Activated T-cell treated with anti-CD3 and anti-CD28 coated beads, Interleukin-2, amount 50 U/mL, for 24 hours (primary cell): ENCODE results near the gene CDC42SE2.
A peak's percentile ranks its signal among the peaks of the same experiment; 100 is the strongest.
"Not testable (repeated sequence)": the region's sequence is repeated elsewhere in the genome, so short reads cannot be mapped to it uniquely, and the experiment has no call there.

Experiments used
- DNase-seq: peaks from one replicate; pipeline ENCODE4 v3.0.0-alpha.2; 2020
- H3K27ac Mint-ChIP-seq: 2 replicates; pipeline ENCODE4 v1.8.0; 2020; ENCODE audit warnings: mild to moderate bottlenecking, mixed read lengths
- H3K27me3 Mint-ChIP-seq: 2 replicates; pipeline ENCODE4 v1.8.0; 2020; ENCODE audit warnings: mixed read lengths
- H3K36me3 Mint-ChIP-seq: 2 replicates; pipeline ENCODE4 v1.8.0; 2020; ENCODE audit warnings: low read depth, mixed read lengths
- H3K4me1 Mint-ChIP-seq: 2 replicates; pipeline ENCODE4 v1.8.0; 2020; ENCODE audit warnings: low read depth, mixed read lengths
- H3K4me3 Mint-ChIP-seq: 2 replicates; pipeline ENCODE4 v1.8.0; 2020; ENCODE audit warnings: mild to moderate bottlenecking, moderate library complexity, mixed read lengths
- H3K9me3 Mint-ChIP-seq: 2 replicates; pipeline ENCODE4 v1.8.0; 2020; ENCODE audit warnings: mixed read lengths

The CDC42SE2 gene

GRCh38 chr5:131278741-131279124, 14.9 kb downstream of the CDC42SE2 start:
- DNase-seq, H3K9me3 Mint-ChIP-seq, H3K27me3 Mint-ChIP-seq: not testable (repeated sequence)
- peak overlapping the region; percentile 93 for H3K27ac Mint-ChIP-seq
- H3K4me1 Mint-ChIP-seq, result peaks cover 93% of the 10 kb centered on the region
- H3K4me3 Mint-ChIP-seq, result peak overlapping the region; percentile 45
- peaks cover 57% of the 10 kb centered on the region for H3K36me3 Mint-ChIP-seq

DNA sequence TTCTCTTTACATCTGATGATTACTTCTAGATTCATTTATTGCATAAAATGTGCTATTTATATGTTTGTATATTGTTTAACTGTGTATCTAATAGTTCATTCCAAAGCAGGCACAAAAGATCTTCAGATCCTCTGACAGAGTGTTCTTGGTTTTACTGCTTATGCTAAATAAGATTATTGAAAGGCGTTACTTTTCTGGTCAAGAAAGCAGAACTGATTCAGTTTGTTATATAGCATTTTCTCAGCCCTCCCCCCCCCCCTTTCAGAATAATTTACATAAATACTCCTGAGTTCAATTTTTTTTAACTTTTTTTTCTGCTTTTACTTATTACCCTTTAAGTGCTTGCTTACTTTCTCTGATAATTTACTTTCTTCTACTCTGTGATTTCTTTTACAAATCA, 15.4 kb downstream of the CDC42SE2 start:
- H3K4me1 Mint-ChIP-seq, result peaks cover 92% of the 10 kb centered on the region
- DNase-seq, result no peak
- H3K27me3 Mint-ChIP-seq, result no peaks in the 10 kb centered on the region
- H3K27ac Mint-ChIP-seq, result peak overlapping the region; percentile 93
- peak overlapping the region; percentile 72 for H3K4me3 Mint-ChIP-seq
- H3K9me3 Mint-ChIP-seq, result no peaks in the 10 kb centered on the region
- H3K36me3 Mint-ChIP-seq, result peaks cover 57% of the 10 kb centered on the region

DNA sequence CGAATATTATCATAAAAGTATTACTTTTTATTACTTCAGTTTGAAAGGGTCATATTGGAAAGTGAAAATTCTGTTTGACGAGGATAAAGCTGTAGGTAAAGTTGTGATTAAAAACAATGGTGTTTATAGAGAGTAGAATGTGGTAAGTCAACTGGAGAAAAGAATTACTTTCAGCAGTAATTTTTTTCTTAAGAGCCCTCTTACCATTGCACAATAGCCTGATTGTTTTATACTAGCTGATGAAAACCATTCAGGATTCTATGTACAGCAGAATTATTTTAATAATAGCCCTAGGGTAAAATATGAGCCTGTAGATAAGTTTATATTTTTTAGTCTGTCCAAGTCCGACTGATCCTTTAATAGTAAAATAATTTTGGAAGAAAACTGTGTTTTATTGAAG, 16.6 kb downstream of the CDC42SE2 start:
- H3K4me3 Mint-ChIP-seq, result peak overlapping the region; percentile 72
- H3K4me1 Mint-ChIP-seq, result peaks cover 92% of the 10 kb centered on the region
- no peaks in the 10 kb centered on the region for H3K9me3 Mint-ChIP-seq
- peaks cover 61% of the 10 kb centered on the region for H3K36me3 Mint-ChIP-seq
- no peak for DNase-seq
- H3K27me3 Mint-ChIP-seq, result no peaks in the 10 kb centered on the region
- H3K27ac Mint-ChIP-seq, result peak overlapping the region; percentile 93

DNA sequence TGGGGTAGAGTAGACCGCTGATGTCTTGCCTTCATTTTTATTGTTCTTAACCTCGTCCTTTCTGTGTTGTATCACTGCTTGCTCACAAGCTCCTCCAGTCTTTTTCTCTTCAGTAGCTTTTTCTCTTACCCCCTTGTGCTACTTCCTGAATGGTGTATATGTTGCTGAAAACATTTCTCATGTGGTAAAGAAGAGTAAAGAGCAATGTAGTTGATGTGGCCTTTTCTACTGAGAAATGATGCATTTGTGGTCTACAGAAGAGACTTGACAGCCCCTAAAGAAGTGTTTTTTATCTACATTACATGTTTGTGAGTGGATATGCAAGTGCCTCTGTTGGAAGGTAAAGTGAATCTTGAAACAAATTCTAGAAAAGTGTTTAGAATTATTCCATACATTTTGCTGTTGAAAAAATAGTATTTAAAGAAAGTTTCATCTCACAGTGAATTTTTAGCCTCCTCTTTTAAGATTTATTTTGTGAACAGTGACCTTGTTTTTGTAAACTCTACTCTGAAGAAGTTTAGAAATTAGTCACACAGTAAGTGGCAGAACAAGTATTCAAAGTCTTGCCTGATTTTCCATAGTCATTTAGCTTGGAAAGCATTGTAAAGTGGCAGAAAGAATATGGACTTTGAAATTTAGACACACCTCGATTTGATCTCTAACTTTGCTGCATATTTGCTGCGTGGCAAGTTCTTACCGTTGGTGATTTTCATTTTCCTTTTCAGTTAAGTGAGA, 17.4 kb downstream of the CDC42SE2 start:
- H3K9me3 Mint-ChIP-seq, result no peaks in the 10 kb centered on the region
- H3K27me3 Mint-ChIP-seq, result no peaks in the 10 kb centered on the region
- H3K36me3 Mint-ChIP-seq, result peaks cover 67% of the 10 kb centered on the region
- H3K4me3 Mint-ChIP-seq, result peak overlapping the region; percentile 72
- H3K4me1 Mint-ChIP-seq, result peaks cover 93% of the 10 kb centered on the region
- H3K27ac Mint-ChIP-seq, result peak overlapping the region; percentile 93
- no peak for DNase-seq

DNA sequence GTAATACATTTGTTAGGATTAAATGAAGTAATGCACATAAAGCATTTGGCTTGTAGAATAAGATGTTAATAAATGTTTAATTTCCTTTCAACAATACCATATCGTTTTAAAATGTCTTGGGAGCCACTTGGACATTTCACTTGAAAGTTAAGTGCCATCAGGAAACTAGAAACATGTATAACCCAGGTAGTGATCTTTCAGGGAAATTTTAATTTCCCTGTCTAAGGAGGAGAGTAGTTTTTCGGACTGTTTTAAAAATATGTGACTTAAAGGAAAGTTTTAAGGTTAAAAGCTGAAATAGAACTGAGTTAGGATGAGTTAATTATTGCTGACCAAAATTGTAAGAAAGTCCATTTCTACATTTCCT, 18.0 kb downstream of the CDC42SE2 start:
- peak overlapping the region; percentile 93 for H3K27ac Mint-ChIP-seq
- H3K4me3 Mint-ChIP-seq, result peak overlapping the region; percentile 72
- no peak for DNase-seq
- H3K27me3 Mint-ChIP-seq, result no peaks in the 10 kb centered on the region
- H3K36me3 Mint-ChIP-seq, result peaks cover 66% of the 10 kb centered on the region
- H3K4me1 Mint-ChIP-seq, result peaks cover 93% of the 10 kb centered on the region
- H3K9me3 Mint-ChIP-seq, result no peaks in the 10 kb centered on the region

DNA sequence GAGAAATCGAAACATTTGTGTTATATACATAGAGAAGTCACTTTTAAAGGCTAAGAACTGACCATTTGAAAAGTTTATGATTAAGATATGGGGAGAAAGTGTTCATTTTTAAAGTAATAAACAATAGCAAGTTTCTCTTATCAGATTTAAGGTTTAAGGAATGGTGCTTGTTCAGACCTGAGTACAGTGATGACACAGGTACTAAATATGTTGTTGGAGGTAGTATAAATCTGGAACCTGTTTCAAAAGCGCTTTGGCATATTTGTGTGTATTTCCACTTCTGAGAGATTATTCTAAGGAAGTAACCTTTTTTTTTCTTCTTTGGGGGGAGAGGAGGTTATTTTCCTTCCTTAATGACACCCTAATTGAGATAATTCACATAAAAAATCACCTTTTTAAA, 18.4 kb downstream of the CDC42SE2 start:
- no peak for DNase-seq
- Mint-ChIP-seq H3K4me3 (peak overlapping the region; percentile 72), H3K36me3 (peaks cover 64% of the 10 kb centered on the region), H3K9me3 (no peaks in the 10 kb centered on the region), H3K27ac (peak overlapping the region; percentile 93), H3K27me3 (no peaks in the 10 kb centered on the region), H3K4me1 (peaks cover 91% of the 10 kb centered on the region)

DNA sequence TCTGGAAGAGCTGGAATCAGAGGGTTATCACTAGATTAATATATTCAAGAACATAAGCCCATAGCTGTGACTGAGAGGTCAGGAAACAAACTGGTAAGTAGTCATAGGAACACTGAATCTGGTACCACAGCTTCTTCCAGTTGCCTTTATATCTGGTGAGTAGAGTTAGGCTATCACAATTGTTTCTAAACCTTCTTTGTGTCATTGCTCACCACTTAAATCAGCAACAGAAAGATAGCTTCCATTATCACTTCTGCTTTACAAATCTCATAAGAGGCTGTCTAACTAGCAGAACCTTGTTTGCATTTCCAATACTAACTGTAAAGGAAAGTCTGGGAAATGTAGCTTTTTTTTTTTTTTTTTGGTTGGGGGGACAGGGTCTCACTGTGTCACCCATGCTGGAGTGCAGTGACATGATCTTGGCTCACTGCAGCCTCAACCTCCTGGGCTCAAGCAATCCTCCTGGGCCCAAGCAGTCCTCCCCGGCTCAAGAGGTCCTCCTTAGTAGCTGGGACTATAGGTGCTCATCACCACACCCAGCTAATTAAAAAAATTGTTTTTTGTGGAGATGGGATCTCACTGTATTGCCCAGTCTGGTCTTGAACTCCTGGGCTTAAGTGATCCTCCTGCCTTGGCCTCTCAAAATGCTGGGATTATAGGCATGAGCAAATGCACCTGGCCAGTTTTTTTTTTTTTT, 22.0 kb downstream of the CDC42SE2 start:
- H3K4me3 Mint-ChIP-seq, result no peak overlapping the region
- DNase-seq, result no peak
- no peaks in the 10 kb centered on the region for H3K27me3 Mint-ChIP-seq
- H3K36me3 Mint-ChIP-seq, result peaks cover 66% of the 10 kb centered on the region
- peak overlapping the region; percentile 92 for H3K27ac Mint-ChIP-seq
- H3K4me1 Mint-ChIP-seq, result peaks cover 85% of the 10 kb centered on the region
- no peaks in the 10 kb centered on the region for H3K9me3 Mint-ChIP-seq

DNA sequence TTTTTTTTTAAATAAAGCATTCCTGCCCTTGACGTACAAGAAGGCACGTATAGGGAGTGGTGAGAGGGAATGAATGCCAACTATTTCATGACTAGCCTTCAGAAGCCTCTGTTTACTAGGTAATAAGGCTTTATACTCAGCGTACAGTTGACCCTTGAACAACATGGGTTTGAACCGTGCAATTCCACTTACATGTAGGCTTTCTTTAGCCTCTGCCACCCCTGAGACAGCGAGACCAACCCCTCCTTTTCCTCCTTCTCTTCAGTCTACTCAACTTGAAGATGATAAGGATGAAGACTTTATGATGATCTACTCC, 22.5 kb downstream of the CDC42SE2 start:
- Mint-ChIP-seq H3K36me3 (peaks cover 69% of the 10 kb centered on the region), H3K27me3 (no peaks in the 10 kb centered on the region), H3K4me3 (no peak overlapping the region), H3K9me3 (no peaks in the 10 kb centered on the region), H3K4me1 (peaks cover 81% of the 10 kb centered on the region), H3K27ac (peak overlapping the region; percentile 81)
- no peak for DNase-seq

- peaks cover 64% of the 10 kb centered on the region for H3K36me3 Mint-ChIP-seq
- peak overlapping the region; percentile 96 for H3K27ac Mint-ChIP-seq
- H3K9me3 Mint-ChIP-seq, result no peaks in the 10 kb centered on the region
- DNase-seq, result no peak
- no peaks in the 10 kb centered on the region for H3K27me3 Mint-ChIP-seq
- H3K4me3 Mint-ChIP-seq, result peak overlapping the region; percentile 72
- peaks cover 71% of the 10 kb centered on the region for H3K4me1 Mint-ChIP-seq
These were observed 24.5 kb downstream of the CDC42SE2 start for GRCh38 chr5:131288328-131288727.

GRCh38 chr5:131289738-131290137, 25.9 kb downstream of the CDC42SE2 start:
- Mint-ChIP-seq H3K9me3 (no peaks in the 10 kb centered on the region), H3K27me3 (no peaks in the 10 kb centered on the region), H3K36me3 (peaks cover 67% of the 10 kb centered on the region), H3K27ac (peak overlapping the region; percentile 96), H3K4me1 (peaks cover 69% of the 10 kb centered on the region), H3K4me3 (peak overlapping the region; percentile 72)
- DNase-seq, result no peak

DNA sequence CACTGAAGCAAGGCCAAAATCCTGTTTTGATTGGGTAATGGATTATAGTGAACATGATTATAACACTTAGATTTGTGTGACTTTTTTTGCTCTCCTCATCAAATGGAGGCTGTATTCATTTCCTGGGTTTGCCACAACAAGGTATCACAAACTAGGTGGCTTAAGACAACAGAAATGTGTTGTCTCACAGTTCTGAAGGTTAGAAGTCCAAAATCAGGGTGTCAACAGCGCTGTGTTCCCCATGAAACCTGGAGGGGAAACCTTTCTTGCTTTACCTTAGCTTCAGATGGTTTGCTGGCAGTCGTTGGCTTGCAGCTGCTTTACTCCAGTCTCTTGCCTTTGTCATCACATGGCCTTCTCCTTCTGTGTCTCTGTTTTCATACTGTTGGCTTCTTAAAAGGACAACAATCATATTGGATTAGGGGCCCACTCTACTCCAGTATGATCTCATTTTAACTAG, 32.4 kb downstream of the CDC42SE2 start:
- H3K36me3 Mint-ChIP-seq, result peaks cover 69% of the 10 kb centered on the region
- H3K27ac Mint-ChIP-seq, result peak overlapping the region; percentile 78
- H3K4me1 Mint-ChIP-seq, result peaks cover 71% of the 10 kb centered on the region
- H3K9me3 Mint-ChIP-seq, result no peaks in the 10 kb centered on the region
- H3K4me3 Mint-ChIP-seq, result no peak overlapping the region
- no peak for DNase-seq
- no peaks in the 10 kb centered on the region for H3K27me3 Mint-ChIP-seq

- no peaks in the 10 kb centered on the region for H3K27me3 Mint-ChIP-seq
- no peak for DNase-seq
- peak overlapping the region; percentile 78 for H3K27ac Mint-ChIP-seq
- H3K4me1 Mint-ChIP-seq, result peaks cover 75% of the 10 kb centered on the region
- H3K36me3 Mint-ChIP-seq, result peaks cover 69% of the 10 kb centered on the region
- H3K9me3 Mint-ChIP-seq, result no peaks in the 10 kb centered on the region
- no peak overlapping the region for H3K4me3 Mint-ChIP-seq
These were observed 34.0 kb downstream of the CDC42SE2 start for GRCh38 chr5:131297886-131298285.

- no peaks in the 10 kb centered on the region for H3K27me3 Mint-ChIP-seq
- no peak overlapping the region for H3K4me3 Mint-ChIP-seq
- H3K36me3 Mint-ChIP-seq, result peaks cover 70% of the 10 kb centered on the region
- H3K9me3 Mint-ChIP-seq, result no peaks in the 10 kb centered on the region
- H3K27ac Mint-ChIP-seq, result peak overlapping the region; percentile 78
- DNase-seq, result no peak
- H3K4me1 Mint-ChIP-seq, result peaks cover 76% of the 10 kb centered on the region
These were observed 35.6 kb downstream of the CDC42SE2 start for GRCh38 chr5:131299465-131299864.

GRCh38 chr5:131302506-131302905, 38.7 kb downstream of the CDC42SE2 start:
- Mint-ChIP-seq H3K9me3 (no peaks in the 10 kb centered on the region), H3K27me3 (no peaks in the 10 kb centered on the region), H3K4me3 (no peak overlapping the region), H3K27ac (peak overlapping the region; percentile 83), H3K36me3 (peaks cover 67% of the 10 kb centered on the region), H3K4me1 (peaks cover 71% of the 10 kb centered on the region)
- DNase-seq, result no peak

DNA sequence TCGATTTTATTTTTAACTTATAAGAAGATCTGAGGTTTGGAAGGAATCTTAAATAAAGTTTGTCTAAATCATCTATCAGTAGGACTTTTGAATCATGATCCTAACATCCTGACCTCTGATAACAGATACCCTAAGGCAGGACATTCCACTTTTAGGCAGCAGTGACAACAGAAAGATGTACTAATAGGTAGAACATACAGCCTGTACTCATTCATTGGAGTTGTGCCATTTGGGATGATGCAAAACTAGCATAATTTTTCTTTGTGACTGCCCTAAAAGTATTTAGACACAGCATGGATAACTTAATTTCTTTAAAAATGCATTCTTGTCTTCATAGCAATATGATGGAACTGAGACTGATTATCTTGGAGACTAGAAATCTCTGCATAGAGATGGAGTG, 39.7 kb downstream of the CDC42SE2 start:
- peaks cover 64% of the 10 kb centered on the region for H3K36me3 Mint-ChIP-seq
- H3K9me3 Mint-ChIP-seq, result no peaks in the 10 kb centered on the region
- H3K4me3 Mint-ChIP-seq, result no peak overlapping the region
- H3K27ac Mint-ChIP-seq, result peak overlapping the region; percentile 83
- no peak for DNase-seq
- no peaks in the 10 kb centered on the region for H3K27me3 Mint-ChIP-seq
- peaks cover 70% of the 10 kb centered on the region for H3K4me1 Mint-ChIP-seq
